GM18909 (cell line): ENCODE data around the gene PLBD1.

Experiments used
- ATAC-seq: cut with Tn5 transposase; IDR thresholded peaks from one replicate; pipeline ENCODE4 v1.9.1; 2021; ENCODE audit warnings: mild to moderate bottlenecking; ENCODE audit not compliant: unreplicated experiment, poor library complexity

Gene PLBD1

GRCh38 chr12:14571779-14572178 lies 4.1 kb upstream of the PLBD1 start:
- ATAC-seq, result no peak

GRCh38 chr12:14570231-14570630 lies 2.5 kb upstream of the PLBD1 start:
- no peak for ATAC-seq

GRCh38 chr12:14564336-14564959 lies 3.2 kb downstream of the PLBD1 start:
- ATAC-seq, result no peak

GRCh38 chr12:14563046-14563445 lies 4.6 kb downstream of the PLBD1 start:
- no peak for ATAC-seq

GRCh38 chr12:14562279-14562678 lies 5.4 kb downstream of the PLBD1 start:
- ATAC-seq, result no peak

- ATAC-seq, result no peak
These were observed 5.9 kb downstream of the PLBD1 start for GRCh38 chr12:14561677-14562238.

GRCh38 chr12:14560904-14561574 lies 6.6 kb downstream of the PLBD1 start:
- ATAC-seq, result no peak

- ATAC-seq, result no peak
These were observed 9.2 kb downstream of the PLBD1 start for GRCh38 chr12:14558473-14558959.

- ATAC-seq, result no peak
These were observed 9.7 kb downstream of the PLBD1 start for GRCh38 chr12:14557966-14558365.

GRCh38 chr12:14554281-14555007 lies 13.2 kb downstream of the PLBD1 start:
- ATAC-seq, result no peak

GRCh38 chr12:14548609-14549008 lies 19.1 kb downstream of the PLBD1 start:
- no peak for ATAC-seq

- ATAC-seq, result no peak
These were observed 20.1 kb downstream of the PLBD1 start for GRCh38 chr12:14547571-14547970.

GRCh38 chr12:14545144-14546124 lies 22.2 kb downstream of the PLBD1 start:
- ATAC-seq, result no peak

GRCh38 chr12:14540801-14541462 lies 26.8 kb downstream of the PLBD1 start:
- peak; percentile 46 for ATAC-seq

GRCh38 chr12:14537088-14537487 lies 30.6 kb downstream of the PLBD1 start:
- no peak for ATAC-seq

- no peak for ATAC-seq
These were observed 35.5 kb downstream of the PLBD1 start for GRCh38 chr12:14532152-14532551.

GRCh38 chr12:14525964-14526363 lies 41.7 kb downstream of the PLBD1 start:
- ATAC-seq, result no peak

- no peak for ATAC-seq
These were observed 45.9 kb downstream of the PLBD1 start for GRCh38 chr12:14521822-14522221.

GRCh38 chr12:14514946-14515345 lies 52.7 kb downstream of the PLBD1 start:
- no peak for ATAC-seq
